Thoracic aorta (tissue), 2 donors: ENCODE measurements around the gene CEBPB. TPM values are rescaled to one million over a fixed set of nuclear protein-coding genes. Genes with fewer than 3 reads are reported as not detected.

Experiments
- ATAC-seq: fragments of 150-250 bp; one replicate; pipeline ENCODE4 v1.8.0; 2017; ENCODE audit warnings: low read depth; ENCODE audit not compliant: insufficient number of reproducible peaks, low FRiP score
- DNase-seq: peaks from one replicate; pipeline ENCODE4 v3.0.0-alpha.2; 2020; ENCODE audit warnings: low spot score
- H3K27ac ChIP-seq, 2 donors: fragments of 200-600 bp; sonication (generic); 1 replicate in 1 of 2; 2 replicates in 1 of 2; pipeline ENCODE4 v1.5.1; 2016; ENCODE audit warnings: mild to moderate bottlenecking in 2 of 2, moderate library complexity in 2 of 2
- H3K27me3 ChIP-seq: fragments of 200-600 bp; sonication (generic); replicated peaks from 2 replicates; pipeline ENCODE4 v1.6.0; 2016; ENCODE audit warnings: mild to moderate bottlenecking; ENCODE audit not compliant: insufficient read depth
- H3K36me3 ChIP-seq: fragments of 200-600 bp; sonication (generic); one replicate; pipeline ENCODE4 v1.5.1; 2016
- H3K4me1 ChIP-seq, 2 donors: fragments of 200-600 bp; sonication (generic); 1 replicate in 1 of 2; 2 replicates in 1 of 2; pipeline versions ENCODE4 v1.5.1 to v1.6.0; 2016; ENCODE audit warnings: low read depth in 2 of 2, mild to moderate bottlenecking in 1 of 2; ENCODE audit not compliant: control insufficient read depth in 1 of 2
- H3K4me3 ChIP-seq: fragments of 200-600 bp; sonication (generic); 2 replicates; pipeline ENCODE4 v1.5.1; 2016; ENCODE audit warnings: mild to moderate bottlenecking
- H3K9me3 ChIP-seq: fragments of 200-600 bp; sonication (generic); 2 replicates; pipeline ENCODE4 v1.5.1; 2016
- total RNA-seq, 2 donors: library from RNA; depleted of rRNA; stranded (reverse); fragments of >200 nt; gene quantifications; one replicate each; pipeline versions ENCODE4 v1.1.0 to v1.2.3, GENCODE V29; 2016
- TF ChIP-seq, protein P1 (sequence below): fragments of 200-600 bp; sonication (generic); IDR thresholded peaks from one replicate; pipeline ENCODE4 v1.5.1; 2019; ENCODE audit warnings: antibody characterized with exemption

The CEBPB gene
- total RNA-seq, 2 donors from 2014 or later = 113 to 255 TPM

DNA sequence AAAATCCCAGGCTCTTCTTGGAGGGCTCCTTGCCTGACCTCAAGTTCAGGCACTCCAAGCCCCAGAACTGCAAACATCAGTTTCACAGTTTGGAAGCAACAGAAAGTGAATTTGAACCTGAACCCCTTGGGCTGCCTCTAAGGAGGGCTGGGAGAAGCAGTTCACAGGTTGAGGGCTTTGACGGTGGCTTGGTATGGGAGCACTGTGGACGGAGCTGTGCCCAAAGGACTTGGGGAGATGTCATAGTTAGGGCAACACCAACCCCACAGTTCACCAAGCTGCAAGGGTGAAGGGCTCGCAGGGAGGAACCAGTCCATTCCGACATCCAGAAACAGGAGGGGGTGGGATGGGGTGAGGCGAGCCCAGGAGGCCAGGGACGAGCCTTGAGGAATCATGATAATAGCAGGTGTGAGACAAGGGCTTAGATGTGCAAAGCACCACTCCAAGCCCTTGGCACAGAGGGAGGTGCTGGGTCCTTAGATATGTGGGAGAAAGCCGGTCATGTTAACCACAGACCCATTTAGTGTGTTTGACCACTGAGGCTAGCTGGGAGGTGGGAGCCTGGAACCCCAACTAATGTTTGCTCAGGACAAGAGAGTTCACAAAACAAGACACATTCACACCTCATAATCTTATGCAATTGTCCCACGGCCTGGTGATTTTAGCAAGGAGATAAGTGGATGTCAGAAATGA lies 4.3 kb downstream of the CEBPB start:
- Histone ChIP-seq H3K27ac (peak overlapping the region; percentile 93 to 99), H3K9me3 (no peaks in the 10 kb centered on the region), H3K4me3 (peak overlapping the region; percentile 79), H3K36me3 (peaks cover 15% of the 10 kb centered on the region), H3K4me1 (peaks cover 15 to 25% of the 10 kb centered on the region in 2 donors), H3K27me3 (no peaks in the 10 kb centered on the region)
- TF ChIP-seq, protein P1, sequence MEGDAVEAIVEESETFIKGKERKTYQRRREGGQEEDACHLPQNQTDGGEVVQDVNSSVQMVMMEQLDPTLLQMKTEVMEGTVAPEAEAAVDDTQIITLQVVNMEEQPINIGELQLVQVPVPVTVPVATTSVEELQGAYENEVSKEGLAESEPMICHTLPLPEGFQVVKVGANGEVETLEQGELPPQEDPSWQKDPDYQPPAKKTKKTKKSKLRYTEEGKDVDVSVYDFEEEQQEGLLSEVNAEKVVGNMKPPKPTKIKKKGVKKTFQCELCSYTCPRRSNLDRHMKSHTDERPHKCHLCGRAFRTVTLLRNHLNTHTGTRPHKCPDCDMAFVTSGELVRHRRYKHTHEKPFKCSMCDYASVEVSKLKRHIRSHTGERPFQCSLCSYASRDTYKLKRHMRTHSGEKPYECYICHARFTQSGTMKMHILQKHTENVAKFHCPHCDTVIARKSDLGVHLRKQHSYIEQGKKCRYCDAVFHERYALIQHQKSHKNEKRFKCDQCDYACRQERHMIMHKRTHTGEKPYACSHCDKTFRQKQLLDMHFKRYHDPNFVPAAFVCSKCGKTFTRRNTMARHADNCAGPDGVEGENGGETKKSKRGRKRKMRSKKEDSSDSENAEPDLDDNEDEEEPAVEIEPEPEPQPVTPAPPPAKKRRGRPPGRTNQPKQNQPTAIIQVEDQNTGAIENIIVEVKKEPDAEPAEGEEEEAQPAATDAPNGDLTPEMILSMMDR = no peak
- no peak for DNase-seq
- no peak for ATAC-seq

DNA sequence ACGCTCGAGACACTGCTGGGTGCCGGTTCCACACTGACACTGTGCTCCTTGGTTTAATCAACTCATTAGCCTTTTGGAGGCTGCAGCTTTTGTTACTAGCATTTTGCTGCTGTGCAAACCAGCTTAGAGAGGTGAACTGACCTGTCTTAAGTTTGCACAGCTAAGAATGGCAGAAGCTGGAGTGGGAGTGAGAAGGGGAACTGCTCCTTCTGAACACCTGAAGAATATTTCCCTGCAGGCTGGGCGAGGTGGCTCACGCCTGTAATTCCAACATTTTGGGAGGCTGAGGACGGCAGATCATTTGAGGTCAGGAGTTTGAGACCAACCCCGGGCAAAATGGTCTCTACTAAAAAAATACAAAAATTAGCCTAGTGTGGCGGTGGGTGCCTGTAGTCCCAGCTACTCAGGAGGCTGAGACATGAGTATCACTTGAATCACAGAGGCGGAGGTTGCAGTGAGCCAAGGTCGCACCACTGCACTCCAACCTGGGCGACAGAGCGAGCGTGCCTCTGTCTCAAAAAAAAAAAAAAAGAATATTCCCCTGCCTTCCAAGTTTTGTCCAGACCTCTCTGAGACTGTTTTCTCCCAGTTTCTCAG lies 5.0 kb downstream of the CEBPB start:
- Histone ChIP-seq H3K27ac (no peak overlapping the region), H3K36me3 (peaks cover 15% of the 10 kb centered on the region)

DNA sequence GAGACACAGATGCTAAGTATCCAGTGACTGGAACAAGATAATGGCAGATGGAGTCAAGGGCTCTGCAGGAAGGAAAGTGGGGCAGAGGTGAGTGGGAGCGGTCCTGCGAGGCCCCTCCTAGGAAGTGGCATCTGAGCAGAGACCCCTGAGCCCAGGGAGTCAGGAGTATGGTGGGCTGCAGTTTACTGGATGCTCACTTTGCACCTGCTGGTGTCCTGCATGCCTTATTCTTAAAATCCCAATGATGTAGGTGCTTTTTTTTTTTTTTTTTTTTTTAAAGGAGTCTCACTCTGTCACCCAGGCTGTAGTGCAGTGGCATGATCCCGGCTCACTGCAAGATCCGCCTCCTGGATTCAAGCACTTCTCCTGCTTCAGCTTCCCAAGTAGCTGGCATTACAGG lies 5.6 kb downstream of the CEBPB start:
- no peak overlapping the region for H3K4me3 ChIP-seq
- TF ChIP-seq, protein P1 = no peak
- ATAC-seq (no peak), DNase-seq (no peak)
- H3K9me3 ChIP-seq = no peaks in the 10 kb centered on the region
- H3K4me1 ChIP-seq = peaks cover 15 to 22% of the 10 kb centered on the region in 2 donors
- H3K27me3 ChIP-seq = no peaks in the 10 kb centered on the region
- H3K36me3 ChIP-seq = peaks cover 15% of the 10 kb centered on the region
- no peak overlapping the region for H3K27ac ChIP-seq

More for the DNA sequence above, 5.0 kb downstream of the CEBPB start:
- H3K27me3 ChIP-seq = no peaks in the 10 kb centered on the region
- H3K9me3 ChIP-seq = no peaks in the 10 kb centered on the region
- TF ChIP-seq, protein P1 = no peak
- H3K4me1 ChIP-seq = peaks cover 15 to 22% of the 10 kb centered on the region in 2 donors
- ATAC-seq (no peak), DNase-seq (no peak)
- no peak overlapping the region for H3K4me3 ChIP-seq

DNA sequence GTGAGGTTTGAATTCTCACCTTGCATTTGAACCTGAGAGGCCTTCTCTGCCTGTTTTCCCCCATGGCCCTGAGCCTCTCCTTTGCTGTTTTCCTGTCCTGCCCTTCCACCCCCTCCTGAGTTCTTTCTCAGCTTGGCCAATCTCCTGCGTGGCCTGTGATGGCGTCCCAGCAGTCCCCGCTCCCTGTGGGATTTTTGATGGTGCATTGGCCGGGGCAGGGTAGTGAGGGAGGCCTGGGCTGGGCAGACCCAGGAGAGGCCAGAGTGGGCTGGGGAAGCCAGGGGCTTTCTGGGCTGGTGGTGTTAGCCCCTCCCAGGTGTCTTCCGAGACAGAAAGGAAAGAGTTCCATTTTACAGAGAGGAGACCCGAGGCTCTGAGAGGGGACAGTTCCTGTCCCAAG lies 6.3 kb downstream of the CEBPB start:
- TF ChIP-seq, protein P1 = no peak
- Histone ChIP-seq H3K4me1 (peaks cover 15 to 22% of the 10 kb centered on the region in 2 donors), H3K9me3 (no peaks in the 10 kb centered on the region), H3K27ac (no peak overlapping the region), H3K36me3 (peaks cover 15% of the 10 kb centered on the region), H3K4me3 (no peak overlapping the region), H3K27me3 (no peaks in the 10 kb centered on the region)
- ATAC-seq (no peak), DNase-seq (no peak)

DNA sequence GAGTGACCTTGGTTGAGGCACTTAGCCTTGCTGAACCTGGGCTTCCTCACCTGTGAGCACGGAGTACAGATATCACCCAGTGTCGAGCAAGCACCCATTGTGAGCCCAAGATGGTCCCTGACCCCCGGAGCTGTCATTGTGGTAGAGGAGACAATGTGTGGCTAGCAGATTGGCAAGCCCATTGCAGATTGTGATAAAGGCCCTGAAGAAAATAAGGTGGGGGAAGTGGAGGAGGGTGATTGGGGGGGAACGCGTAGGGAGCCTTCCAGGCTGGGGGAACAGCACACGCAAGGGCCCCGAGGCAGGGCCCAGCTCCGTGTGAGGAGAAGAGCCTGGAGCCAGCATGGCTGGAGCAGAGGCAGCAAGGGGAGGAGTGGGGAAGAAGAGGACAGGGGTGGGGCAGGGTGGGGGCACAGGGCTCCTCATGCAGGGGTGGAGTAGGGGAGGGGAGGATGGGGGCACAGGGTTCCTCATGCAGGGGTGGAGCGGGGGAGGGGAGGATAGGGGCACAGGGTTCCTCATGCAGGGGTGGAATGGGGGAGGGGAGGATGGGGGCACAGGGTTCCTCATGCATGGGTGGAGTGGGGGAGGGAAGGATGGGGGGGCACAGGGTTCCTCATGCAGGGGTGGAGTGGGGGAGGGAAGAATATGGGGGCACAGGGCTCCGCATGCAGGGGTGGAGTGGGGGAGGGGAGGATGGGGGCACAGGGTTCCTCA lies 7.0 kb downstream of the CEBPB start:
- no peaks in the 10 kb centered on the region for H3K9me3 ChIP-seq
- H3K27me3 ChIP-seq = no peaks in the 10 kb centered on the region
- ATAC-seq (no peak), DNase-seq (no peak)
- H3K4me1 ChIP-seq = peaks cover 15 to 22% of the 10 kb centered on the region in 2 donors
- no peak overlapping the region for H3K27ac ChIP-seq
- H3K4me3 ChIP-seq = no peak overlapping the region
- H3K36me3 ChIP-seq = peaks cover 15% of the 10 kb centered on the region
- TF ChIP-seq, protein P1 = no peak
